ENCODE data around the gene PTPRM.

- no peak for TF ChIP-seq MXI1 (IDR thresholded peaks at IDR 0.05; ENCODE audit: low read depth, low read length)
- TF ChIP-seq CTCF (IDR thresholded peaks at IDR 0.05), result no peak
- no peak for TF ChIP-seq NRF1 (IDR thresholded peaks at IDR 0.05; ENCODE audit: low read depth, low read length)
- no peak for TF ChIP-seq ZBTB33 (IDR thresholded peaks at IDR 0.05; ENCODE audit: borderline replicate concordance, low read depth)
- TF ChIP-seq FOXJ3 (CRISPR knock-in tag; IDR thresholded peaks at IDR 0.05), result no peak
- no peak for TF ChIP-seq MAX (IDR thresholded peaks at IDR 0.05; ENCODE audit: low read depth)
- TF ChIP-seq TAF1 (IDR thresholded peaks at IDR 0.05; ENCODE audit: borderline replicate concordance, low read depth, low read length), result no peak
- TF ChIP-seq EZH2phosphoT487 (IDR thresholded peaks at IDR 0.05; ENCODE audit: borderline replicate concordance, low read depth), result no peak
- TF ChIP-seq REST (IDR thresholded peaks at IDR 0.05; ENCODE audit: low read depth, low read length), result no peak
- no peak for TF ChIP-seq POLR2AphosphoS5 (IDR thresholded peaks at IDR 0.05; ENCODE audit: low read depth, low read length)
These were observed 795.7 kb downstream of the PTPRM start for GRCh38 chr18:8362863-8363262.
